ENCODE measurements around the gene ULK3.

ULK3 gene

GRCh38 chr15:74868059-74868458 lies 25.1 kb upstream of the ULK3 start:
- DNase-seq (ENCODE audit: low read depth in 2 of 2): no peak

GRCh38 chr15:74867466-74868038 lies 24.6 kb upstream of the ULK3 start:
- DNase-seq (ENCODE audit: low read depth in 2 of 2): no peak

- DNase-seq (ENCODE audit: low read depth in 2 of 2): no peak
Observed at GRCh38 chr15:74866090-74866489, 23.1 kb upstream of the ULK3 start.

GRCh38 chr15:74865316-74865715 lies 22.4 kb upstream of the ULK3 start:
- DNase-seq (ENCODE audit: low read depth in 2 of 2): no peak

- DNase-seq (ENCODE audit: low read depth in 2 of 2): no peak
Observed at GRCh38 chr15:74864296-74864695, 21.3 kb upstream of the ULK3 start.

- no peak for DNase-seq (ENCODE audit: low read depth in 2 of 2)
Observed at GRCh38 chr15:74863239-74864056, 20.5 kb upstream of the ULK3 start.

GRCh38 chr15:74858369-74858740 lies 15.4 kb upstream of the ULK3 start:
- DNase-seq (ENCODE audit: low read depth in 2 of 2): no peak

- DNase-seq (ENCODE audit: low read depth in 2 of 2): no peak
Observed at GRCh38 chr15:74857671-74858368, 14.9 kb upstream of the ULK3 start.

GRCh38 chr15:74857082-74857655 lies 14.2 kb upstream of the ULK3 start:
- DNase-seq (ENCODE audit: low read depth in 2 of 2): no peak

- no peak for DNase-seq (ENCODE audit: low read depth in 2 of 2)
Observed at GRCh38 chr15:74856537-74856936, 13.6 kb upstream of the ULK3 start.

- no peak for DNase-seq (ENCODE audit: low read depth in 2 of 2)
Observed at GRCh38 chr15:74855857-74856256, 12.9 kb upstream of the ULK3 start.

GRCh38 chr15:74854453-74855022 lies 11.6 kb upstream of the ULK3 start:
- no peak for DNase-seq (ENCODE audit: low read depth in 2 of 2)

- no peak for DNase-seq (ENCODE audit: low read depth in 2 of 2)
Observed at GRCh38 chr15:74851960-74852359, 9.0 kb upstream of the ULK3 start.

GRCh38 chr15:74850393-74850792 lies 7.4 kb upstream of the ULK3 start:
- DNase-seq (ENCODE audit: low read depth in 2 of 2): no peak

GRCh38 chr15:74847432-74847831 lies 4.5 kb upstream of the ULK3 start:
- no peak for DNase-seq (ENCODE audit: low read depth in 2 of 2)

- DNase-seq (ENCODE audit: low read depth in 2 of 2): no peak
Observed at GRCh38 chr15:74845581-74845980, 2.6 kb upstream of the ULK3 start.

- DNase-seq (ENCODE audit: low read depth in 2 of 2): peak; percentile 25 to 47
Observed at GRCh38 chr15:74845208-74845568, 2.2 kb upstream of the ULK3 start.

GRCh38 chr15:74844319-74845207 lies 1.6 kb upstream of the ULK3 start:
- DNase-seq (ENCODE audit: low read depth in 2 of 2): no peak

- DNase-seq (ENCODE audit: low read depth in 2 of 2): no peak
Observed at GRCh38 chr15:74843891-74844299, 939 bp upstream of the ULK3 start.

- no peak for DNase-seq (ENCODE audit: low read depth in 2 of 2)
Observed at GRCh38 chr15:74843445-74843828, 481 bp upstream of the ULK3 start.

GRCh38 chr15:74841891-74842373 lies 1.0 kb downstream of the ULK3 start:
- no peak for DNase-seq (ENCODE audit: low read depth in 2 of 2)
